ENCODE measurements around the gene MAN1C1.

DNA sequence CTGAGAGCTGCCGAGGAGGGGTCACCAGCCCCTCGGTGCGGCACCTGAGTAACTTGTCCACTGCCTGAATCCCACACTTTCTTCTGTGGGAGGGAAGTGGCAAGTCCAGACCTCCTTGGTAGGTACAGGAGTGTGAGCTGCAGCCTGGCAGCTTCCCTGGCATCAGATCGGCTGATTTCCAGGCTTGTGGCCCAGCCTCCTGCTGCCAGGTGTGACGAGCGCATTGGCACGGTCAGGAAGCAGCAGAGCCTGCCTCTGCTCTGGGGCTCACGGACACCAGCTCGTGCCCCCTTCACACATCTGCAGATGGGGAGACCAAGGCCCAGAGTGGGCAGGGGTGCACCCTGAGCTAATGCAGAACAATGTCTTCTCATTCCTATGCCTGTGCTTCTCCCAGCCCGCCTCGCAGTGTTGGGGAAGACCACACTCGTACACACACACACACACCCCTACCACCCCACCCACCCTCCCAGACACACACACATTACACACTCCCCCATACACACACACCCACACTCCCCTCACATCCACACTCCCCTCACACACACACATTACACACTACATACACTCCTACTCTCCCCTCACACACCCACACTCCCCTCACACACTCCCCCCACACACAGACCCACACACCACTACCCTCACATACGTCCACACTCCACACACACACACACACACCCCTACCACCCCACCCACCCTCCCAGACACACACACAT, 150.3 kb downstream of the MAN1C1 start:
- TF ChIP-seq CTCF (IDR thresholded peaks at IDR 0.05; ENCODE audit: insufficient read depth, low read length, poor library complexity, severe bottlenecking): no peak
- TF ChIP-seq EZH2phosphoT487 (conservative IDR thresholded peaks at IDR 0.05; ENCODE audit: low read length): no peak
